ENCODE data around the gene FDXACB1. TPM values are rescaled to one million over a fixed set of nuclear protein-coding genes. Genes with fewer than 3 reads are reported as not detected.
A peak's percentile ranks its signal among the peaks of the same experiment; 100 is the strongest.

The FDXACB1 gene
- polyA plus RNA-seq (ENCODE audit: insufficient read length in 3 of 3), result 1 to 10 TPM; 4.8 to 6.4 (median 5.5) TPM
- long read RNA-seq, donor 1, partial matches to known transcripts, result 0 of 1 reads
- long read RNA-seq, donor 1, other reads (novel, unspliced or antisense), result 0 of 1 reads
- long read RNA-seq, donor 2, result 0 reads
- long read RNA-seq, donor 3, partial matches to known transcripts, result 0 of 3 reads
- long read RNA-seq, donor 3, other reads (novel, unspliced or antisense), result 0 of 3 reads
- long read RNA-seq, donor 4, result 0 reads
- long read RNA-seq, donor 5, result 0 reads
- long read RNA-seq, donor 6, partial matches to known transcripts, result 0 of 4 reads
- long read RNA-seq, donor 6, other reads (novel, unspliced or antisense), result 0 of 4 reads
- long read RNA-seq, donor 7, result 0 reads
- long read RNA-seq, donor 8, partial matches to known transcripts, result 0 of 1 reads
- long read RNA-seq, donor 8, other reads (novel, unspliced or antisense), result 0 of 1 reads
- long read RNA-seq, donor 9, partial matches to known transcripts, result 0 of 2 reads
- long read RNA-seq, donor 9, other reads (novel, unspliced or antisense), result 0 of 2 reads
- long read RNA-seq, donor 10, partial matches to known transcripts, result 11 of 72 reads
- long read RNA-seq, donor 10, other reads (novel, unspliced or antisense), result 60 of 72 reads
- long read RNA-seq, donor 11, partial matches to known transcripts, result 0 of 1 reads
- long read RNA-seq, donor 11, other reads (novel, unspliced or antisense), result 0 of 1 reads
- long read RNA-seq, donor 12, partial matches to known transcripts, result 0 of 1 reads
- long read RNA-seq, donor 12, other reads (novel, unspliced or antisense), result 0 of 1 reads
- long read RNA-seq, donor 13, result 0 reads
- long read RNA-seq, donor 14, partial matches to known transcripts, result 0 of 2 reads
- long read RNA-seq, donor 14, other reads (novel, unspliced or antisense), result 0 of 2 reads
- long read RNA-seq, donor 15, result 0 reads
- long read RNA-seq, donor 16, transcript FDXACB1-201 (5 exons, 2,789 nt), result major isoform, 5 of 152 reads
- long read RNA-seq, donor 16, partial matches to known transcripts, result 38 of 152 reads
- long read RNA-seq, donor 16, other reads (novel, unspliced or antisense), result 109 of 152 reads

DNA sequence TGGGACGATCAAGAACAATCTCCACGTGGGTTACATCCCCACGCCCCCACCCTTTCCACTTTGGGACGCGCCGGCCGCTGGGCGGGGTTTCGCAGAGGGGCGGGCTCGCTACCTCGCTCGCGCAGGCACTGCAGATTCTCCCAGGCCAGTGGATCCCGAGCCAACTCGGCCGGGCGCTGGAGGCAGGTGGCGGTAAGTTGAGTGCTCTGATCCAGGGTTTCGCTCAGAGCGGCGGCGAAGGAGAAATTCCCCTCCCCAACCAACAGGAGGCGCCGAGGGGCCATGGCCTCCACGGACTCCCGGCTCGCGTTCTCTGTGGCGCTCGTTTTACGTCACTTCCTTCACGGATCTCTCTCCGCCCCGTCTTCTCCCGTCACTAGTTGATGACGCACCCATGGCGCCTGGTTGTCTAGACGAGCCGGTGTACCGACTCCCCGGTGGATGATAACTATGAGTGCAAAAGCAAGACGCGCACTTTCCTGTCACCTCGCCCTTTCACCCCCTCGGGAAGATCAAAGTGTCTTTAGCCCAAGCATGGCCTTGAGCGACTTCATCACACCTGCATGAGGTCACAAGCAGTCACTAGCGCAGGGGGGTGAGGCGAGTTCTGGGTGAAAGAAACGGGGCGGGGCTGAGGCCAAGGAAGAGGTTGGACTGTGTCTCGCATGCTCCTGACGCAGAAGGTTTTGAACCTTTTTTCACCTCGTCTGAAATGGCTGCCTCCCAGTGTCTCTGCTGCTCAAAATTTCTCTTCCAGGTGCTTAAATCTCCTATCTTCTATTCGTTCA, at the start of gene FDXACB1, which contains the start of gene CFAP68:
FDXACB1 (minus strand) TSS at position 317 of the 788 bp plus-strand sequence; CDS start at position 284, 33 bp downstream.
CFAP68 (plus strand) TSS at position 693 of the 788 bp plus-strand sequence; CDS start at position 713, 20 bp downstream.
- DNase-seq (ENCODE audit: extremely low read depth in 1 of 11, low read depth in 9 of 11, low spot score in 4 of 11), result peak; percentile 91 to 99 (median 97)

- peak; percentile 89 to 97 (median 94) for DNase-seq (ENCODE audit: extremely low read depth in 1 of 11, low read depth in 9 of 11, low spot score in 4 of 11)
Measured at GRCh38 chr11:111926505-111927391, 47.8 kb upstream of the FDXACB1 start.

- DNase-seq (ENCODE audit: extremely low read depth in 1 of 11, low read depth in 9 of 11, low spot score in 4 of 11), result no peak
Measured at GRCh38 chr11:111925953-111926352, 47.0 kb upstream of the FDXACB1 start.

DNA sequence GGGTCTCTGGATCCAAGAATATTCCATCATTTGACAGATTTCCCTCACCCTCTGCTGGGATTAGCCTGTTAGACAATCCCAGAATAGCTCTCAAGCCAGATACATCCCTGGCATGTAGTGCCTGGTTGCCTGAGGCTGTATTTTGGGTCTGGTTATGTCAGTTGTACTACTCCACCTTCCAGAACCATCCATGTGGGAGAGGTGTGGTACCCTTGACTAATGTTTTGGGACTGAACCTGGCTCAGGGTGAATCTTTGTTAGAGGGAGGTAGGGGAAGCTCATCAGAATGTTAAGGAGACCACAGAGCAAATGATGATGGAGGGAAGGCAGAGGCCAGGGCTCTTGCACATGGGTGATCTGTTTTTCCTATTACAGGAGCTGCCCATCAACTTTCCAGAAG, 45.0 kb upstream of the FDXACB1 start:
- no peak for DNase-seq (ENCODE audit: extremely low read depth in 1 of 11, low read depth in 9 of 11, low spot score in 4 of 11)

- DNase-seq (ENCODE audit: extremely low read depth in 1 of 11, low read depth in 9 of 11, low spot score in 4 of 11), result no peak
Measured at GRCh38 chr11:111923351-111923788, 44.4 kb upstream of the FDXACB1 start.

DNA sequence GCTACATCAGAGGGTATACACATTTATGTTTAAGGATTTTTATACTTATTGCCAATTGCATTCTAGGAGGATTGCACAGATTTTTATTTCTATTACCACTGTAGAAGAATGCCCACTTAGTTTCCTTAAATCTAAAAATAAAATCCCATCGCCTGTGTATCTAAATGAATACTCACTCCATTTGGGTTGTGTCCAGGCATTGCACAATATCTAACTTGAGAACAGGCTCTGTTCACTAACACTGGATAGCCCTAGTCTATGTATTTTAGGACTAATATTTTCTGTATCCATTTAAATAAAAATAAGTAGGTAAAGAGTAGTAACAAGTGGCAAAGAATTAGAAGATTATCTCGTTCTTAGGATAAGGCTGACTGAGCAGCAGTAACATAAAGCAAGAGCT, 43.8 kb upstream of the FDXACB1 start:
- DNase-seq (ENCODE audit: extremely low read depth in 1 of 11, low read depth in 9 of 11, low spot score in 4 of 11), result no peak

GRCh38 chr11:111921541-111922230, 42.7 kb upstream of the FDXACB1 start:
- DNase-seq (ENCODE audit: extremely low read depth in 1 of 11, low read depth in 9 of 11, low spot score in 4 of 11), result no peak

DNA sequence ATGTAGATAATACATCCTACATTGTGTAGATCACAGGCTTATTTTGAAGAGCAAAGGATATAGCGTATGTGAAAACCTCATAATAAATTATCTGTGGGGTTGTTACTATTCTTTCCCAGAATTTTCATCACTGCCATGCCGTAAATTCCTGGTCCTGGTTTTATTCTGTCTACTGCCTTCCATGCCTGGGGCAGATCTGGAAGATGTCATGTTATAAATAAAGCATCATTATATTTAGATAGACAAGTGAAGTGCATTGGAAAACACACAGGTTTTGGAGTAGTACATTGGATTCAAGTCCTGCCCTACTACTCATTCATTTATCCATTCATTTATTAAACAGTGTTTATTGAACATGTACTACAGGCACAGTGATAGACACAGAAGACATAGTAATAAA, 41.9 kb upstream of the FDXACB1 start:
- no peak for DNase-seq (ENCODE audit: extremely low read depth in 1 of 11, low read depth in 9 of 11, low spot score in 4 of 11)

DNA sequence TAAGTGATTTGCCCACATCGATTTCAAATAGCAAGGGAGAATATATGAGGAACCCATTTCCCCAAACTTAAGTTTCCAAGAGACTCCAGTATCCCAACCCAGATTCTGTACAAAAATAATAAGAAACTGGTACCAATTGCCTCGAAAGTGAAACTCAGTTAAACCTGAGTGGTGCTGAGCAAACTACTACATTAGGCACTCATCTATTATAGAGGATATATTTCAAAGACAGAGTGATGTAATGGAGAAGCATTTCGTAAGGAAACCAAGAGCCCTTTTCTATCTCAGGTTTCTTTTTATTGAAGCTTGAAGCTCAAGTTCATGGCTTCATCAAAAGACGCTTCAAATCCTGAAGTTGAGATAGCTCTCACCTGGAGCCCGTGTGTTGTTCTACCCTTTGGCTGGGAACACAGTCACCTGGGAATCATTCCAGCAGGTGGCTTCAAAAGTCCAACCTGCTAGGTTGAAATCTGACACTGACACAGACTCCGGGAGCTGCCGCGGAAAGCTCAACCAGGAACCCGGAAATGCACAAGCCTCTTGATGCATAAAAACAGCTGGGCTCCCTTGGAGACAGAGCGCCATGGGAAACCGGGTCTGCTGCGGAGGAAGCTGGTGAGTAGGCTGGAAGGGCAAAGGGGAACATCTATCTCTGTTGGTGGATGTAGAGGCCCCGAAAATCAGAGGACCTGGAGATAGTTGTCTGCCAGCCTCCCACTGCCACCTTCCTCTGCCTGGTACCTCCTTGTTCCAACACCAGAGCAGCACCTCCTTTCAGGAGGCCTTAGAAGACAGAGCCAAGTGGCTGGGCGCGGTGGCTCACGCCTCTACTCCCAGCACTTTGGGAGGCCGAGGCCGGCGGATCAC, 39.7 kb upstream of the FDXACB1 start, which contains the start of gene C11orf52:
C11orf52 (plus strand) TSS at position 524 of the 867 bp plus-strand sequence; CDS start at position 584, 60 bp downstream.
- DNase-seq (ENCODE audit: extremely low read depth in 1 of 11, low read depth in 9 of 11, low spot score in 4 of 11), result peak in 10 of 11 donors; percentile 71 to 90 (median 81)

- no peak for DNase-seq (ENCODE audit: extremely low read depth in 1 of 11, low read depth in 9 of 11, low spot score in 4 of 11)
Measured at GRCh38 chr11:111917788-111918187, 38.8 kb upstream of the FDXACB1 start.

GRCh38 chr11:111917312-111917711, 38.3 kb upstream of the FDXACB1 start:
- no peak for DNase-seq (ENCODE audit: extremely low read depth in 1 of 11, low read depth in 9 of 11, low spot score in 4 of 11)

DNA sequence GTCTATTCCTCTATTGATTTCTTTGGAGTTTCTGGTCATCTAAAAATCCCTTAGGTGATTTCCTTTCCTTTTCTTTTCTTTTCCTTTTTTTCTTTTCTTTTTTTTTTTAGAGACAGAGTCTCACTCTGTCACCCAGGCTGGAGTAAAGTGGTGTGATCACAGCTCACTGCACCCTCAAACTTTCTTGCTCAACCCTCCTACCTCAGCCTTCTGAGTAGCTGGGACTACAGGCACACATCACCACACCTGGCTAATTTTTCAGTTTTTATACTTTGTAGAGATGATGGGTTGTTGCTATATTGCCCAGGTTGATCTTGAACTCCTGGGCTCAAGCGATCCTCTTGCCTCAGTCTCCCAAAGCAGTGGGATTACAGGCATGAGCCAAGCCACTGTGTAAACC, 37.8 kb upstream of the FDXACB1 start:
- DNase-seq (ENCODE audit: extremely low read depth in 1 of 11, low read depth in 9 of 11, low spot score in 4 of 11), result no peak

GRCh38 chr11:111913997-111914396, 35.0 kb upstream of the FDXACB1 start:
- DNase-seq (ENCODE audit: extremely low read depth in 1 of 11, low read depth in 9 of 11, low spot score in 4 of 11), result peak in 1 of 11 donors; percentile 70

DNA sequence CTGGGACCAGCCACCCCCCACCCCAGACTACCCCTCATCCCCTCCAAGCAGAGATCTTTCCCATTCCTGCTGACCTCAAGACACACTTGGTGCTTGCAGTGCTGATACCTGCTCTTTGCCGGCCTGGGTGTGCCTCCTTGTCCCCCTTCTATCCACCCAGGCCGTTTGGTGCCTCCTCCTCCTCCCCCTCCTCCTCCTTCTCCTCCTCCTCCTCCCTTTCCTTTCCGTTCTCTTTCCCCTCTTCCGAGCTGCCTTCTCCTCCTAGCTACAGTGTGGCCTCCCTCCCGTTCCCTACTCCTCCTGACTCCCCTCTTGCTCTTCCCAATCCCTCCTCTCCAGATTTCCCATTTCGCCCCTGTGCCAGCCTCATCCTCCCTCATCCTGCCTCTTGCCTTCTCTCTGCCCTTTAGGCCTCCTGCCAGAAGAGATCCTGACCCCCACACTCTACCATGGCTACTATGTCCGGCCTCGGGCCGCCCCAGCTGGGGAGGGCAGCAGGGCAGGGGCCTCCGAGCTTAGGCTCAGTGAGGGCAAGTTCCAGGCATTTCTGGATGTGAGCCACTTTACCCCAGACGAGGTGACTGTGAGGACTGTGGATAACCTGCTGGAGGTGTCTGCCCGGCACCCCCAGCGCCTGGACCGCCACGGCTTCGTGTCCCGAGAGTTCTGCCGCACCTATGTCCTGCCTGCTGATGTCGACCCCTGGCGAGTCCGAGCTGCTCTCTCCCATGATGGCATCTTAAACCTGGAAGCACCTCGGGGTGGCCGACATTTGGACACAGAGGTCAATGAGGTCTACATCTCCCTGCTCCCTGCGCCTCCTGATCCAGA, 34.3 kb upstream of the FDXACB1 start:
- DNase-seq (ENCODE audit: extremely low read depth in 1 of 11, low read depth in 9 of 11, low spot score in 4 of 11), result no peak

DNA sequence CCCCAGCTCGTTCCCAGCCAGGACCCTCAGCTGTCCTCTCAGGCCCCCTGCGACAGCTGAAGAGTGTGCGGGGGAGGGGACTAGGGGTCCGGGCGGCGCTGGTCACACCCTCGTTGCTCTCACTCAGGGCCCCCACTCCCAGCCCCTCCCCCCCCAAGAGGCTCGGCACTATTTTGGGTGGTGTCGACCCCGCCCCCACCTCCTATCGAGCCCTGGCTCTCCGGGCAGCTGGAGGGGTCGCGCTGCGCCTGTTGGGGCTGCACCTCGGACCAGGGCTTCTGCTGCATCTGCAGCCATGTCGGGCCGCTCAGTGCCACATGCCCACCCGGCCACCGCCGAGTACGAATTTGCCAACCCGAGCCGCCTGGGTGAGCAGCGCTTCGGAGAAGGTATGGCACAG, 33.6 kb upstream of the FDXACB1 start, which contains the start of gene HSPB2:
HSPB2 (plus strand) TSS at position 200 of the 400 bp plus-strand sequence; CDS start at position 296, 96 bp downstream.
- no peak for DNase-seq (ENCODE audit: extremely low read depth in 1 of 11, low read depth in 9 of 11, low spot score in 4 of 11)
